ENCODE measurements around the gene KLHL17.

The KLHL17 gene

GRCh38 chr1:937521-937920, 22.9 kb upstream of the KLHL17 start:
- DNase-seq (ENCODE audit: low spot score) (no peak), ATAC-seq (ENCODE audit: low read depth) (no peak)
- peaks cover 3% of the 10 kb centered on the region for H3K9me3 ChIP-seq (ENCODE audit: severe bottlenecking)
- H3K27me3 ChIP-seq (ENCODE audit: insufficient read depth, poor library complexity, severe bottlenecking) = peaks cover 63% of the 10 kb centered on the region
- no peaks in the 10 kb centered on the region for H3K36me3 ChIP-seq (ENCODE audit: low read depth)
- H3K4me1 ChIP-seq (ENCODE audit: insufficient read depth, poor library complexity, severe bottlenecking) = no peaks in the 10 kb centered on the region
- H3K4me3 ChIP-seq (ENCODE audit: severe bottlenecking) = no peak overlapping the region
- no peak overlapping the region for H3K27ac ChIP-seq (ENCODE audit: poor library complexity, severe bottlenecking)
- TF ChIP-seq, protein P1, sequence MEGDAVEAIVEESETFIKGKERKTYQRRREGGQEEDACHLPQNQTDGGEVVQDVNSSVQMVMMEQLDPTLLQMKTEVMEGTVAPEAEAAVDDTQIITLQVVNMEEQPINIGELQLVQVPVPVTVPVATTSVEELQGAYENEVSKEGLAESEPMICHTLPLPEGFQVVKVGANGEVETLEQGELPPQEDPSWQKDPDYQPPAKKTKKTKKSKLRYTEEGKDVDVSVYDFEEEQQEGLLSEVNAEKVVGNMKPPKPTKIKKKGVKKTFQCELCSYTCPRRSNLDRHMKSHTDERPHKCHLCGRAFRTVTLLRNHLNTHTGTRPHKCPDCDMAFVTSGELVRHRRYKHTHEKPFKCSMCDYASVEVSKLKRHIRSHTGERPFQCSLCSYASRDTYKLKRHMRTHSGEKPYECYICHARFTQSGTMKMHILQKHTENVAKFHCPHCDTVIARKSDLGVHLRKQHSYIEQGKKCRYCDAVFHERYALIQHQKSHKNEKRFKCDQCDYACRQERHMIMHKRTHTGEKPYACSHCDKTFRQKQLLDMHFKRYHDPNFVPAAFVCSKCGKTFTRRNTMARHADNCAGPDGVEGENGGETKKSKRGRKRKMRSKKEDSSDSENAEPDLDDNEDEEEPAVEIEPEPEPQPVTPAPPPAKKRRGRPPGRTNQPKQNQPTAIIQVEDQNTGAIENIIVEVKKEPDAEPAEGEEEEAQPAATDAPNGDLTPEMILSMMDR (IDR thresholded peaks at IDR 0.05; ENCODE audit: poor library complexity, severe bottlenecking) = no peak

GRCh38 chr1:938088-938683, 22.2 kb upstream of the KLHL17 start:
- no peaks in the 10 kb centered on the region for H3K36me3 ChIP-seq (ENCODE audit: low read depth)
- H3K9me3 ChIP-seq (ENCODE audit: severe bottlenecking) = peaks cover 3% of the 10 kb centered on the region
- no peak overlapping the region for H3K4me3 ChIP-seq (ENCODE audit: severe bottlenecking)
- ATAC-seq (ENCODE audit: low read depth) (peak; percentile 72), DNase-seq (ENCODE audit: low spot score) (no peak)
- H3K27me3 ChIP-seq (ENCODE audit: insufficient read depth, poor library complexity, severe bottlenecking) = peaks cover 62% of the 10 kb centered on the region
- H3K27ac ChIP-seq (ENCODE audit: poor library complexity, severe bottlenecking) = no peak overlapping the region
- TF ChIP-seq, protein P1 (IDR thresholded peaks at IDR 0.05; ENCODE audit: poor library complexity, severe bottlenecking) = peak; percentile 66
- H3K4me1 ChIP-seq (ENCODE audit: insufficient read depth, poor library complexity, severe bottlenecking) = no peaks in the 10 kb centered on the region

DNA sequence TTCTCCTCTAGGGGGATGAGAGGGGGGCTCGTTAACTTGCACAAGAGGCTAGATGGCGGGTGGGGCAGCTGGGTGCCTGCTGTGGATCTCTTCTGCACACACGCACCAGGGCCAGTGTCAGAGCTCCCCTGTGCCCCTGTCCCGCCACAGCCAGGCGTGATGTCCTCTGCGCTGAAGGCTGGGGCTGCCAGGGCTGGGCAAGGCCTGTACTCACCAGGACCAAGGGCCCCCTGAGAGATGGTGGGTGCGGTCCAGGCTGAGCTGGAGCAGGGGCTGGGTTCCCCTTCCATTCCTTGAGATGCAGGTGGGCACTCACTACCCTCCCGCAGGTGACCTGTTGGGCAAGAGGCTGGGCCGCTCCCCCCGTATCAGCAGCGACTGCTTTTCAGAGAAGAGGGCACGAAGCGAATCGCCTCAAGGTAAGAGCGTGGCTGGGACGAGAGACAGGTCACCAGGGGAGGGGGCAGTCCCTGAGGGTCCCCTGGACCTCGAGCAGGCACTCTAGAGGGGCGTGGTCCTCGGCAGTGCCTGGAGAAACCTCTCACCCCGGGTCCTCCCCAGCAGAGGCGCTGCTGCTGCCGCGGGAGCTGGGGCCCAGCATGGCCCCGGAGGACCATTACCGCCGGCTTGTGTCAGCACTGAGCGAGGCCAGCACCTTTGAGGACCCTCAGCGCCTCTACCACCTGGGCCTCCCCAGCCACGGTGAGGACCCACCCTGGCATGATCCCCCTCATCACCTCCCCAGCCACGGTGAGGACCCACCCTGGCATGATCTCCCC, 21.5 kb upstream of the KLHL17 start:
- no peaks in the 10 kb centered on the region for H3K4me1 ChIP-seq (ENCODE audit: insufficient read depth, poor library complexity, severe bottlenecking)
- no peak overlapping the region for H3K4me3 ChIP-seq (ENCODE audit: severe bottlenecking)
- peaks cover 3% of the 10 kb centered on the region for H3K9me3 ChIP-seq (ENCODE audit: severe bottlenecking)
- TF ChIP-seq, protein P1 (IDR thresholded peaks at IDR 0.05; ENCODE audit: poor library complexity, severe bottlenecking) = no peak
- no peak for DNase-seq (ENCODE audit: low spot score)
- H3K27ac ChIP-seq (ENCODE audit: poor library complexity, severe bottlenecking) = no peak overlapping the region
- no peak for ATAC-seq (ENCODE audit: low read depth)
- H3K36me3 ChIP-seq (ENCODE audit: low read depth) = no peaks in the 10 kb centered on the region
- H3K27me3 ChIP-seq (ENCODE audit: insufficient read depth, poor library complexity, severe bottlenecking) = peaks cover 57% of the 10 kb centered on the region

DNA sequence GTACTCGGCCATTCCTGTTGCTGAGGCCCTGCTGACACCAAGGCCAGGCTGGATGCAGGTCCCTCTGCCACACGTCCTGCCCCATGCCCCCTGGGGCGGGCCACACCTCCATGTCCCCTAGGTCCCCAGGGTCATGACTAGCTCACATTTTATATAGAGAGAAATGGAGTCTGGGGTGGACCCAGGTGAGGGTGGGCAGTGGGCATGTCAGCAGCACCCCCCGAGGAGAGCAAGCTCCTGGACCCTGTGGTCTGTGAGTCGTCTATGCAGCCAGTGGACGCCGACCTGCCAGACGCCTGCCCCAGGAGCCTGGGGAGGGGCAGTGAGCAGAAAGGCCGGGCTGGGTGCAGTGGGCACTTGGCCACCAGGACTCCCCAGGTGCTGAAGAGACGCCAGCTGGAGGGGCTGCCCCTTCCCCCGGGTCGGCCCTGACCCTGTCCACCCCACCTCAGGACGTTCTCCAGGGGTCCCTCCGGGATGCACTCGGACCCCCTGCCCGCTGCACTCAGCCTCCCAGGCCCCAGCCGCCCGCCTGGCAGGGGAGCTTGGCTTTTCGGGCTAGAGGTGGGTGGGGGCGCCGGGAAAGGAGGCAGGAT, 20.8 kb upstream of the KLHL17 start:
- Histone ChIP-seq H3K4me3 (ENCODE audit: severe bottlenecking) (no peak overlapping the region), H3K27me3 (ENCODE audit: insufficient read depth, poor library complexity, severe bottlenecking) (peaks cover 57% of the 10 kb centered on the region)

More for the DNA sequence above, 20.8 kb upstream of the KLHL17 start:
- ATAC-seq (ENCODE audit: low read depth) (no peak), DNase-seq (ENCODE audit: low spot score) (no peak)
- Histone ChIP-seq H3K27ac (ENCODE audit: poor library complexity, severe bottlenecking) (no peak overlapping the region), H3K36me3 (ENCODE audit: low read depth) (peaks cover under 1% of the 10 kb centered on the region; the same call in 1 of the 2 replicates), H3K4me1 (ENCODE audit: insufficient read depth, poor library complexity, severe bottlenecking) (no peaks in the 10 kb centered on the region), H3K9me3 (ENCODE audit: severe bottlenecking) (peaks cover 3% of the 10 kb centered on the region)
- TF ChIP-seq, protein P1 (IDR thresholded peaks at IDR 0.05; ENCODE audit: poor library complexity, severe bottlenecking) = no peak

All from RWPE2 (cell line).